Body of pancreas (tissue), 4 donors: ENCODE measurements around the gene CSMD2.

Experiments
- POLR2A ChIP-seq, 3 donors: fragments of 450-650 bp; IDR thresholded peaks; one replicate each; pipeline ENCODE4 v1.6.1; 2016; ENCODE audit warnings: antibody characterized with exemption in 3 of 3, mild to moderate bottlenecking in 2 of 3
- TF ChIP-seq, protein P1 (sequence below), 7 experiments: fragments of 450-650 bp in 4 of 7; fragments of 200-600 bp in 3 of 7; sonication (generic) in 3 of 7; IDR thresholded peaks; one replicate each; pipeline ENCODE4 v1.5.1; 2016 to 2019; ENCODE audit warnings: antibody characterized with exemption in 7 of 7

DNA sequence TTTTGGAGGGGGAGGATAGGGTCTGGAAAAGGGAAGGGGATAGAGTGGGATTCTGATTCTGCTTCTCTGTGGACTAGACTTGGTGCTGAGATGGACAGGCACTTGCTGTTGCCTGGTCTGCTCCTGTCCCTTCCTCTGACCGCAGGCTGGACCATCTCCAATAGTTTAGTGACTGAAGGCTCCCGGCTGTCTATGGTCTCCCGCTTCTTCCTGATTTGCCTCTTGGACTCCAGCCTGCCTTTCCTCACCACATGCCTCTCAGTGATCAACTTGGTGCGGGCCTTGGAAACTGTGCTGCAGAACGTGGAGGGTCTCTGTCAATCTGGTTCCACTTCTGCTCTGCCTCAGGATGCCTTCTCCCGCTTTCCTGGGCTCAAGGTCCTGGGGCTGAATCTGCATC is 698.9 kb downstream of the CSMD2 start:
- no peak for TF ChIP-seq POLR2A (IDR thresholded peaks at IDR 0.05)
- TF ChIP-seq, protein P1, sequence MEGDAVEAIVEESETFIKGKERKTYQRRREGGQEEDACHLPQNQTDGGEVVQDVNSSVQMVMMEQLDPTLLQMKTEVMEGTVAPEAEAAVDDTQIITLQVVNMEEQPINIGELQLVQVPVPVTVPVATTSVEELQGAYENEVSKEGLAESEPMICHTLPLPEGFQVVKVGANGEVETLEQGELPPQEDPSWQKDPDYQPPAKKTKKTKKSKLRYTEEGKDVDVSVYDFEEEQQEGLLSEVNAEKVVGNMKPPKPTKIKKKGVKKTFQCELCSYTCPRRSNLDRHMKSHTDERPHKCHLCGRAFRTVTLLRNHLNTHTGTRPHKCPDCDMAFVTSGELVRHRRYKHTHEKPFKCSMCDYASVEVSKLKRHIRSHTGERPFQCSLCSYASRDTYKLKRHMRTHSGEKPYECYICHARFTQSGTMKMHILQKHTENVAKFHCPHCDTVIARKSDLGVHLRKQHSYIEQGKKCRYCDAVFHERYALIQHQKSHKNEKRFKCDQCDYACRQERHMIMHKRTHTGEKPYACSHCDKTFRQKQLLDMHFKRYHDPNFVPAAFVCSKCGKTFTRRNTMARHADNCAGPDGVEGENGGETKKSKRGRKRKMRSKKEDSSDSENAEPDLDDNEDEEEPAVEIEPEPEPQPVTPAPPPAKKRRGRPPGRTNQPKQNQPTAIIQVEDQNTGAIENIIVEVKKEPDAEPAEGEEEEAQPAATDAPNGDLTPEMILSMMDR (IDR thresholded peaks at IDR 0.05), result no peak
